ENCODE measurements around the gene ZNF790.
"Not testable (repeated sequence)": the region's sequence is repeated elsewhere in the genome, so short reads cannot be mapped to it uniquely, and the experiment has no call there.

The ZNF790 gene

DNA sequence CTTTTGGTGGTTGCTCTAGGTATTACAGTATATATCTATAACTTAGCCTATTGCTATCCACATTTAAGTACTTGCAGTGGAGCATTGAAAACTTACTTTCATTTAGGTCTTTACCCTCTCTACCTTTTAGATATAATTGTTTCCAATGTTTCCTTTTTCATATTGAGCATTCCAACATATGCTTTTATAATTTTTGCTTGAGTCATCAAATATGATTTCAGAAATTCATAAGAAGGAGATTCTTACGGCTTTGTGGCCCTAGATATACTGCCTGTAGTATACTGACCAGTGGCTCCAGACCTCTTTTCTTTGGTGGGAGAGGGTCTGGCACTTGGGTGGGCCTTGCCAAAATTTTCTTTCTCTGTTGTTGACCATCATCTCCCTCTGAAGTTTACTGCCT lies 32.8 kb downstream of the ZNF790 start:
- no peaks in the 10 kb centered on the region; the same call in 1 of the 2 replicates for H3K36me3 ChIP-seq (ENCODE audit: insufficient read depth, low read length)
- H3K9me3 ChIP-seq (ENCODE audit: control insufficient read depth, insufficient read depth, low read length) = 0 out of 2 replicates have a peak, but pooled peaks cover 3% of the 10 kb centered on the region
- H3K4me1 ChIP-seq (ENCODE audit: insufficient read depth, low read length) = no peaks in the 10 kb centered on the region
- H3K9ac ChIP-seq (ENCODE audit: low read depth, low read length) = no peak overlapping the region

DNA sequence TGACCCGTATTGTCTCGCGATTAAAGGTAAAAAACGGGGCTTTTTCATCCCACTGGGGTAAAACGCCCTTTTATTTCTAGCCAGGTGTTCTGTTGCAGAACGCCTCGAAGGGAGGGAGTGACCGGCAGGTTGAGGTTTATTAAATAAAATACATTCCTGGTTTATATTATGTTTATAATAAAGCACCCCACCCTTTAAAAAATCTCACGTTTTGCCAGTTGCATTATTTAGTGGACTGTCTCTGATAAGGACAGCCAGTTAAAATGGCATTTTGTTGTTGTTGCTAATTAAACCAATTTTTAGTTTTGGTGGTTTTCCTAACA lies 40.4 kb downstream of the ZNF790 start:
- no peaks in the 10 kb centered on the region for H3K36me3 ChIP-seq (ENCODE audit: insufficient read depth, low read length)
- no peaks in the 10 kb centered on the region for H3K9me3 ChIP-seq (ENCODE audit: control insufficient read depth, insufficient read depth, low read length)
- peak overlapping the region; percentile 85 for H3K9ac ChIP-seq (ENCODE audit: low read depth, low read length)
- no peaks in the 10 kb centered on the region for H3K4me1 ChIP-seq (ENCODE audit: insufficient read depth, low read length)

- Histone ChIP-seq H3K4me1 (ENCODE audit: insufficient read depth, low read length) (no peaks in the 10 kb centered on the region), H3K9ac (ENCODE audit: low read depth, low read length) (peak overlapping the region; percentile 85; the same call in 1 of the 2 replicates), H3K9me3 (ENCODE audit: control insufficient read depth, insufficient read depth, low read length) (no peaks in the 10 kb centered on the region), H3K36me3 (ENCODE audit: insufficient read depth, low read length) (no peaks in the 10 kb centered on the region)
These were observed 41.5 kb downstream of the ZNF790 start for GRCh38 chr19:36796714-36796992.

DNA sequence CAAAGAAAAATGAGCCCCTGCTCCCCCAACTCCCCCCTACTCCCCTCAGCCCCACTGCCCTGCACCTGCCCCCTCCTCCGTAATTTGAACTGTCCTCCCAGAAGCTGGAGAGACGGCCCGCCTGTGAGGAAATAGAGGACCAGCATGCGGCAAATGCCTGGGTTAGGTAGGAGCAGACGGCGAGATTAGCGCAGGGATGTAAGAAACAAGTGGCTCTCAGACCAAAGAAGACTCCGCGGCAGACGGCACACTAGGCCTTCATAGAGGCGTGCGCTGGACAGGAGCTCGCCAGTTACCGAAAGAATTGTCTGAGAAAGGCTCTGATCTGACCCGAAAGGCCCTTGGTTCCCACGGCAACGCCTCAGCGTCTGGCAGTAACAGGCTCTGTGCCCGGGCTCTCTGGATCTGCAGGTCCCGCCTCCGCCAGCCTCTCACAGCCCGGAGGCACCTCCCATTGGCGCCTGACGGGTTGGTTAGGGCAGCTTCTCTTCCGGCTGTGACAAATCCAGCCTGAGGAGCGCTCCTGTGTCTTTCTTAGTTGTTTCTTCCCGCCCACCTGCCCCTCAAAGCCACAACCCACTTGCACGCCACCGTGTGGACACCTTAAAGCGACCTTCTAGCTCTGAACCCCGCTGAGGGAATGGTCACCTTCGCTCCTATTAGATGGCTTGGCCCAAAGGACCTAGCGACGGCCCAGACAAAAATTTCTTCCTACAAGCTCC lies 46.6 kb downstream of the ZNF790 start:
- H3K36me3 ChIP-seq (ENCODE audit: insufficient read depth, low read length); H3K4me1 ChIP-seq (ENCODE audit: insufficient read depth, low read length); H3K9me3 ChIP-seq (ENCODE audit: control insufficient read depth, insufficient read depth, low read length): not testable (repeated sequence)
- peak overlapping the region; percentile 48; the same call in 1 of the 2 replicates for H3K9ac ChIP-seq (ENCODE audit: low read depth, low read length)

DNA sequence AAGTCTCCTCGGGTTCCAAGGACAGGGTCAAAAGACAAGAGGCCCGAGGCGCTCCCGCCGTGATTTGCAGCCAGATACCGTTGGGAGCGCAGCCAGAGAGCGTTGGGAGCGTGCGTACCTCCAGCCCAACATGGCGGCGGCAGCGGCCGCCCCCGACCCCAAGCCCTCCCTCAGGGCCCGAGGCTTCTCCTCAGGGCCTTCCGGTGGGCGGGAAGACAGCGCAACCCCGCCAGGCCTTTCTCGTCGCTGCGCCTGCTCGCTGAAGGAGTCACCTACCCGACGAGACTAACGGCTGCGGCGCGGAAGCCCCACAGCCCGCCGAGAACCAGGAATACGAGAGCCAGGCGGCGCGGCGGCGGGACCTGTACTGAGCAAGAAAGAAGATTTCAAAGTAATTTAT lies 62.4 kb downstream of the ZNF790 start:
- Histone ChIP-seq H3K36me3 (ENCODE audit: insufficient read depth, low read length) (no peaks in the 10 kb centered on the region; the same call in 1 of the 2 replicates), H3K4me1 (ENCODE audit: insufficient read depth, low read length) (no peaks in the 10 kb centered on the region), H3K9ac (ENCODE audit: low read depth, low read length) (no peak overlapping the region), H3K9me3 (ENCODE audit: control insufficient read depth, insufficient read depth, low read length) (no peaks in the 10 kb centered on the region; the same call in 1 of the 2 replicates)

DNA sequence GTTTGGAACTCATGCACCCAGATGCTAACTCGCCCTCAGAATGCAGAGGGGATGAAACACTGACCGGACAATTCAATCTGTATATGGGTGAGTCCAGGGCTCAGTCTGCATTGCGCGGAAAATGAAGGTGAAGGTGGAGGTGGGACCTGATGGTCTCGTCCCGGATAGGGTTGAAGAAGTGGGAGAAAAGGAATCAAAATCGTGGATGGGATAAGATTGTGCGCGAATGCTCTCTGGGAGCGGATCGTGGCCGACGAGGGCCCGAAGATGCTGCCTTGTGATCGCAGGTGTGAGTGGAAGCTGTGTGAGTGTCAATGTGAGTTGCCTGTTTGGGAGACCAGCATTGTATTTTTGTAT lies 65.0 kb downstream of the ZNF790 start:
- H3K4me1 ChIP-seq (ENCODE audit: insufficient read depth, low read length) = no peaks in the 10 kb centered on the region
- no peaks in the 10 kb centered on the region; the same call in 1 of the 2 replicates for H3K36me3 ChIP-seq (ENCODE audit: insufficient read depth, low read length)
- H3K9ac ChIP-seq (ENCODE audit: low read depth, low read length) = peak overlapping the region; percentile 93
- no peaks in the 10 kb centered on the region; the same call in 1 of the 2 replicates for H3K9me3 ChIP-seq (ENCODE audit: control insufficient read depth, insufficient read depth, low read length)

GRCh38 chr19:36772311-36773222 lies 65.6 kb downstream of the ZNF790 start, which contains the start of gene ZNF850:
Gene ZNF850 (minus strand): TSS chr19:36772807. CDS start chr19:36762606, 10,201 bp downstream.
- Histone ChIP-seq H3K9me3 (ENCODE audit: control insufficient read depth, insufficient read depth, low read length) (no peaks in the 10 kb centered on the region; the same call in 1 of the 2 replicates), H3K36me3 (ENCODE audit: insufficient read depth, low read length) (no peaks in the 10 kb centered on the region; the same call in 1 of the 2 replicates), H3K9ac (ENCODE audit: low read depth, low read length) (peak within 1 kb of the TSS; percentile 93), H3K4me1 (ENCODE audit: insufficient read depth, low read length) (no peaks in the 10 kb centered on the region)

DNA sequence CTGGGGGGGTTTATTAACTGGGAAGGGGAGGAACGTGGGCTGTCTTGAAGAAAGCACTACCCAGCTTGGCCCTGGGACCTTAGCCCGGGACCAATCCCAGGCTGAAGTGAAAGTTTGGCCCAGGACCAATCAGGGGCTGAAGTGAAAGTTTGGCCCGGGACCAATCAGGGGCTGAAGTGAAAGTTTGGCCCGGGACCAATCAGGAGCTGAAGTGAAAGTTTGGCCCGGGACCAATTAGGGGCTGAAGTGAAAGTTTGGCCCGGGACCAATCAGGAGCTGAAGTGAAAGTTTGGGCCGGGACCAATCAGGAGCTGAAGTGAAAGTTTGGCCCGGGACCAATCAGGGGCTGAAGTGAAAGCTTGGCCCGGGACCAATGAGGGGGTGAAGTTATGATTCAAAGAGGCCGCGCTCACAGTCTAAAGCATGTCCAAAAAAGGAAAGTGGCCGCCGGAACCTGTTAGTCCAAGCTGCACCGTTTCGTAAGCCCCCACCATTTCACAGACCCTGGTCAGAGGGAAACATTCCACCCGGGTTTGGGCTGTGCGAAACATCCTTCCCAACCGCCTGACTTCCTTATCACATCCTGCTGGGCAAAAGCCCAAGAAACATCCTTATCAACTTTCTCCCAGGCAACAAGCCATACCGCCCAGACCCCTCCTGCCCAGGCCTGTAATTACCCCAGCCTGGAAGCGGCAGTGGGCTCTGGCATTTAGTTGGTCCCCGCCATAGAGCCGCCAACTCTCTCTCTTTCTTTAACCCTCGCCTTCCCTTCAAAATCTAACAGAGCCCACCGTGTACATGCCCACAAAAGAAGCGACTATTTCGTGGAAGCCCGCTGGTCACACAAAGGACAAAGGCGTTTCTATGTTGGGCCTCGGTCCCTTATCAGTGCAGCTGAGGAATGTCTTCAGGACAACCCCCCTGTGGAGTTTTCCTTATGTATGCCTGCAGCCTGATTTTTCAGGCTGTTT lies 66.6 kb downstream of the ZNF790 start:
- no peaks in the 10 kb centered on the region; the same call in 1 of the 2 replicates for H3K9me3 ChIP-seq (ENCODE audit: control insufficient read depth, insufficient read depth, low read length)
- no peaks in the 10 kb centered on the region; the same call in 1 of the 2 replicates for H3K36me3 ChIP-seq (ENCODE audit: insufficient read depth, low read length)
- peak overlapping the region; percentile 93 for H3K9ac ChIP-seq (ENCODE audit: low read depth, low read length)
- no peaks in the 10 kb centered on the region for H3K4me1 ChIP-seq (ENCODE audit: insufficient read depth, low read length)
